ENCODE results near the gene MYBBP1A. TPM values are rescaled to one million over a fixed set of nuclear protein-coding genes. Genes with fewer than 3 reads are reported as not detected.
"Not testable (repeated sequence)": the region's sequence is repeated elsewhere in the genome, so short reads cannot be mapped to it uniquely, and the experiment has no call there.

Gene MYBBP1A
- total and polyA plus RNA-seq, 2 of the 4 experiments (the other 2 are of a cell fraction): 22.6 to 45.9 TPM

- H3K4me2 ChIP-seq (ENCODE audit: low read depth, low read length); H3K27ac ChIP-seq (ENCODE audit: insufficient read depth, low read length); H4K5ac ChIP-seq (ENCODE audit: low read depth, low read length); H3K56ac ChIP-seq (ENCODE audit: extremely low read depth, insufficient read depth, low read length); H2BK120ac ChIP-seq (ENCODE audit: low read depth, low read length); DNase-seq; H3K14ac ChIP-seq (replicated peaks; ENCODE audit: low read depth, low read length); H3K9ac ChIP-seq (ENCODE audit: low read depth, low read length); BruUV-seq (replicated peaks); H3K9me1 ChIP-seq (ENCODE audit: insufficient read depth, low read length); H3K18ac ChIP-seq (ENCODE audit: low read depth, low read length); H2AFZ ChIP-seq (replicated peaks; ENCODE audit: low read length, poor library complexity); H3K4me3 ChIP-seq (ENCODE audit: insufficient read depth, low read depth, low read length); intact Hi-C loops (cut with micrococcal nuclease); H4K91ac ChIP-seq (ENCODE audit: insufficient read depth, low read depth, low read length); H3K9me3 ChIP-seq (ENCODE audit: control insufficient read depth, insufficient read depth, low read length); H2BK5ac ChIP-seq (ENCODE audit: low read depth, low read length, poor library complexity, severe bottlenecking); POLR2A ChIA-PET (ENCODE audit: unreplicated experiment); H2BK15ac ChIP-seq (ENCODE audit: low read depth, low read length); H3K23ac ChIP-seq (ENCODE audit: low read depth, low read length); ATAC-seq (ENCODE audit: low read depth); H3K79me1 ChIP-seq (ENCODE audit: low read depth in 1 of 2, low read length in 2 of 2); dilution Hi-C loops (cut with HindIII; ENCODE audit: low sequenced_read_pairs, unreplicated experiment); H4K20me1 ChIP-seq (ENCODE audit: insufficient read depth, low read length); in situ Hi-C loops (cut with MboI; ENCODE audit: low sequenced_read_pairs); H3K4ac ChIP-seq (ENCODE audit: low read depth, low read length); H2BK20ac ChIP-seq (ENCODE audit: low read depth, low read length); H2AK9ac ChIP-seq (replicated peaks; ENCODE audit: low read depth, low read length, poor library complexity); H4K8ac ChIP-seq (ENCODE audit: low read depth in 2 of 2, low read length in 2 of 2); H2AK5ac ChIP-seq (ENCODE audit: low read depth, low read length); H3K36me3 ChIP-seq (ENCODE audit: control insufficient read depth, insufficient read depth, low read length): not testable (repeated sequence)
- Histone ChIP-seq H3K27me3 (ENCODE audit: control insufficient read depth, insufficient read depth, low read length) (peaks cover 25% of the 10 kb centered on the region), H3K4me1 (ENCODE audit: control insufficient read depth, insufficient read depth, low read length) (peaks cover 22% of the 10 kb centered on the region; the same call in 1 of the 2 replicates)
- WGBS, 2 experiments (ENCODE audit: extremely low coverage in 2 of 2, insufficient read length in 1 of 2): 100% methylated on average over 4 of the region's 23 CpGs; no CpG with 5 or more reads in 1 of the 2 experiments
- CTCF ChIA-PET: interaction anchor here (0.6 kb wide), 1 partner anchor 9 kb away, joined by 3 read pairs; no protein-coding TSS in a partner anchor
Observed at GRCh38 chr17:4595685-4596342, 40.6 kb upstream of the MYBBP1A start.
